Medulla oblongata (tissue), 1 donor: ENCODE results near the gene HLA-DRB1.
"Not testable (repeated sequence)": the region's sequence is repeated elsewhere in the genome, so short reads cannot be mapped to it uniquely, and the experiment has no call there.

ENCODE experiments used
- DNase-seq: peaks from one replicate; pipeline ENCODE4 v3.0.0-alpha.2; 2015; ENCODE audit errors: extremely low spot score

The HLA-DRB1 gene

DNA sequence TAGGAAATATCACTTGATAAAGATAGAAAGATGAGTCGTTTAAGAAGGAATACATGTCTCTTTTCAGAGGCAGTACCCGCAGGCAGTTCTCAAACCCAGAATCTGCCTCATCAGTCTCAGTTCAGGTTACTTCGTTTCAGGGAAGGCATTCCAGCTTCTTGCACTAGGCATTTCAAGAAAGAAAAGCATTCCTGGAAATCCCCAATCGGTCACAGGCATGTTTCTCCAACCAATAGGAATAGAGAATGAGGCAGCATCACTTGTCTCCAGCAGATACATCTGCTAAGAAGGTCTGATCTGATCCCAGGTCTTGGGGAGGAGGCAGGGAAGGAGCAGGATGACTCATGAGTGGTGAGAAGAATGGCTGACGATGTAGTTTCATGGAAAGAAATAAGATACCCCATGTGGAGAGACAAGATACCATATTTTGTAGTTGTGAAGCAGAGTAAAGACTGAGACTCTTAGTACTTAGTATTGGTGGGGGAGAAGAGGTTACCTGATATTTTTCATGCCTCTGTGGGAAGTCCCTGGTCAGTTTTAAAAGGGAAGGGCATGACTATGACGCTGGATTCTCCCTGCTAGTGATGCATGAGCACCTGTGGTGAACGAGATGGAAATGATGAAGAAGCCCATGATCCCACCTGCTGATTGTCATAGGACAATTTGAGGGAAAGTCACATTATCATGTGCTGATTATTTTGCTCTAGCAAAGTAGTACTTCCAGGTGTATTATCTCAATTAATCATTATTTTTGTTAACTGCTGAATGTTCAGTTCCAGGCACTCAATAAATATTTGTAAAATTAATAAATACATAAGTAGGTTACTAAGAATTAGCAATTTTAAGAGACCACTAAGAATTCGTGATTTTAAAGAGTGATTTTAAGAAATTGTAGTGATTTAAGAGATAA is 20.3 kb upstream of the HLA-DRB1 start:
- DNase-seq: peak; percentile 94

- DNase-seq: no peak
Observed at GRCh38 chr6:32609391-32609730, 19.7 kb upstream of the HLA-DRB1 start.

DNA sequence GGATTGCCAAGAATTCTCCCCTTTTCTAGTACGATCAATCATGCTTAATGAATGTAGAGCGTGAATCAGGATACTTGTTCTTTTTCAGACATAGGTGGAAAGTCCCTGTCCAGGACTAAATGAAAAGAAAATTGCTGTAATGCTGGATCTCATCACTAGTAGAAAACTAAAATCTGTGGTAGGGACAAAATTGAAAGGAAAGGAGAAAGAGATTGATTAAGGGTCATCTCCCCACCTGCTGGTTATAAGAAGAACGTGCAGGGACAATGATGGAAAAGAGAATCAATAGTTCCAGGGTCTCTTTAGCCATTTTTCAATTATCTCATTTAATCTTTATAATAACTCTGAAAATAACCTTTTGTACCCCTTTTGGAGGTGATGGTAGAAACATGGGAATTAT is 18.7 kb upstream of the HLA-DRB1 start:
- no peak for DNase-seq

DNA sequence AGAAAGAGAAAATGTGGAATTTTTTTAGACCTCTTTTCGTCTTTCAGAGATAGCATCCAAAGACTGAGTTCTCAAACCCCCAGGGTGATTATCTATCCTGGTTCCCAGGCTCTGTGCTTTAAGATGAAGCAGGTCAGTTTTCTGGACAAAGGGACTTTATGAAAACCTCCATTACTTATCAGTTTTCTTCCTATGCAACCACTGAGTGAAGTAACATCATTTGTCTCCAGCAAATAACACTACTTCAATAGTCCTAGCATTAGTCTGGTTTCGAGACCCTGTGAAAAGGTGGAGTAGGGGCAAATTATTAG is 18.3 kb upstream of the HLA-DRB1 start:
- DNase-seq: no peak

GRCh38 chr6:32607263-32607987 is 17.8 kb upstream of the HLA-DRB1 start:
- no peak for DNase-seq

- DNase-seq: peak; percentile 40
Observed at GRCh38 chr6:32604434-32604877, 14.8 kb upstream of the HLA-DRB1 start.

DNA sequence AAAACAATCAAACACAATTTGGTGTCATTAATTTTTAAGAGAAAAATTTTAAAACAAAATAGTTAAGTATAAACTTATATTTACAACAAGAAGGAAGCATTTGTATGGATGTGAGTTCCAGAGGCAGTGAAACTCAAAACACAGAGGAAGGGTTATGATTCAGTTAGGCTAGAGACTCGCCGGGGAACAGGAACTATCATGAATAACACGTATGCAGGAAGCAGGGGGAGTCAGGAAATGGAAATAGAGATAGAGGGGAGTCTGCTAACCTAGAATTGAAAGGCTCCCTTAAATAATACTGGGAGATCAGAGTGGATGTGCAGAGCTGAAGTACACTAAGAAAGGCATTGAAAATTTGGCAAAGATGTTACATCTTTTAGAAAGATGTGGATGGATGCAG is 14.2 kb upstream of the HLA-DRB1 start:
- no peak for DNase-seq

DNA sequence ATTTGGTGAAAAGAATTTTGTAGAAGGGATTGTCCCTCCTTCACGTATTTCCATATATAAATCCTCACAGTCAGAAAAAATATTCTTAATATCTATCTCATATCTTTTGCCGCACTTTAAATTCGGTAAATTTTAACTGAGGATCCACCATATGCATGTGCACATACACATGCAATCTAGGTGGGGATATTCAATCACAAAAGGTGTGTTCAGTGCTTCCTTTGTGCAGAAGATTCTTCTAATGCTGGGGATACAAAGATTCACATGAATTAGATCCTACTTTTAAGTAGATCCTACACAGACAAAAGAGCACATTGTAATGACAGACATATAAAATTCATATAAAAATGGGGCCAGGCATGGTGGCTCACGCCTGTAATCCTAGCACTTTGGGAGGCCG is 13.6 kb upstream of the HLA-DRB1 start:
- no peak for DNase-seq

- no peak for DNase-seq
Observed at GRCh38 chr6:32602383-32602782, 12.7 kb upstream of the HLA-DRB1 start.

- DNase-seq: no peak
Observed at GRCh38 chr6:32597024-32597423, 7.4 kb upstream of the HLA-DRB1 start.

GRCh38 chr6:32590713-32591112 is 1.1 kb upstream of the HLA-DRB1 start:
- not testable (repeated sequence) for DNase-seq

- DNase-seq: no peak
Observed at GRCh38 chr6:32588156-32588555, 1.5 kb downstream of the HLA-DRB1 start.

DNA sequence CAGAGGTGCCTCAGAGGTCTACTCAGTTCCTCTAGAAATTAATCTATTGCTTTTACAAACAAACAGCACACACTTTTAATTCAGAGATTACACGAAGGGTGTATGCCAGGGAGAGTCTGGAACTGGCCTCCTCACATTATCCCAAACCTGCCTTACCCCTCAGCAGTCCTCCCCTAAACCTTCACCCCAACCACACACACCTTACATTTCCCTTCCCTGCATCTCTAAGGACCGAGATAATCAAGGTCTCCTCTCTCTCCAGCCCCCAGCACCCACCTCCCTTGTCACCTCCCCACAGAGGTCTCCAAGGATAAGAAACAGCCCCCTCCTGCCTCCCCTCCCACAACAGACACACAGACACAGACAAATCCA is 6.1 kb downstream of the HLA-DRB1 start:
- DNase-seq: no peak

GRCh38 chr6:32581315-32582095 is 8.1 kb downstream of the HLA-DRB1 start:
- no peak for DNase-seq

DNA sequence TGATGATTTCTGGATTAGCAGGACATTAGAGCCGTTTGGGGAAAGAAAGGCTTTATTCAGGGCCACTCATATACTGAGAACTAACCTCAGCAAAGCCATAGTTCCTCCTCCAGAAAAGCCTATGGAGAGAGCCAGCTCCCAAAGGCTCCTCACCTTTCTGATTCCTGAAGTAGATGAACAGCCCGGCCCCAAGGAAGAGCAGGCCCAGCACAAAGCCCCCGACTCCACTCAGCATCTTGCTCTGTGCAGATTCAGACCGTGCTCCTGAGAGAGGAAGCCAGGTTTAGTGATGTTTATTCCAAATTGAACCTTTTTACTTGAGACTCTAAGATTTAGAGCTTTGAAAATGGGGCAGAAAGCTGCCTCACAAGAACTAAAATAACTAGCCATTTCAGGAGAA is 9.1 kb downstream of the HLA-DRB1 start:
- DNase-seq: no peak

- no peak for DNase-seq
Observed at GRCh38 chr6:32578962-32579361, 10.7 kb downstream of the HLA-DRB1 start.

DNA sequence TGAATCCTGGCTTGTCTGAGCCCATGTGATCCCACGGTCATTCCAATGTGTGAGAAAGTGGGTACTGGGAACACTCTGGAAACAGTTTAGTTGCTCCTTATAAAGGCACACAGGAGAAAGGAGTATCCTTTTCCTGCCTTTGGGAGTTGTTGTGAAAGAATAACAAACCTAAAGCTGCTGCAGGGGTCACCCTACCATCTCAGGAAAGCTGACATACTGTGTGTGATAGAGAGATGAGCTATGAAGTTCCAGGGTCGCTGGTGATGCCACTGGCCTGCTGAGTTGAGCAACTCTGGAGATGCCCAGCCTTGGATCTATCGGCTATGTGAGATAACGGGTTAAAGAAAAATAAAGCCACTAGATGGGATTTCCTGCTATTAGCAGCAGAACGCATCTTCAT is 12.2 kb downstream of the HLA-DRB1 start:
- not testable (repeated sequence) for DNase-seq

DNA sequence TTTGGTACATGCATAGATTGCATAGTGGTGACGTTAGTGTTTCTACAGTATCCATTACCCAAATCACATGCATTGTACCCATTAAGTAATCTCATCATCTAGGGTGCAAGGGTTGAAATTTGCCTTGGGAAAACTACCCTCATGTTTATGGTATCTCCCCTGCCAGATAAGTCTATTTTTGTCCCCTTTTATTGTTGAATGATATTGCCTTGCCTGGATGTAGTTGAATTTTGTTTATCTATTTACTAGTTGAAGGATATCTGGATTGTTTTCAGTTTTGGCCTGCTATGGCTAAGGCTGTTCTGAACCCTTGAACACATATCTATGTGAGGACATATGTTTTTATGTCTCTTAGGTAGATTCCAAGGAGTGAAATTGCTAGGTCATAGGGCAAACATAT is 13.4 kb downstream of the HLA-DRB1 start:
- no peak for DNase-seq

- no peak for DNase-seq
Observed at GRCh38 chr6:32570363-32570905, 19.2 kb downstream of the HLA-DRB1 start.

DNA sequence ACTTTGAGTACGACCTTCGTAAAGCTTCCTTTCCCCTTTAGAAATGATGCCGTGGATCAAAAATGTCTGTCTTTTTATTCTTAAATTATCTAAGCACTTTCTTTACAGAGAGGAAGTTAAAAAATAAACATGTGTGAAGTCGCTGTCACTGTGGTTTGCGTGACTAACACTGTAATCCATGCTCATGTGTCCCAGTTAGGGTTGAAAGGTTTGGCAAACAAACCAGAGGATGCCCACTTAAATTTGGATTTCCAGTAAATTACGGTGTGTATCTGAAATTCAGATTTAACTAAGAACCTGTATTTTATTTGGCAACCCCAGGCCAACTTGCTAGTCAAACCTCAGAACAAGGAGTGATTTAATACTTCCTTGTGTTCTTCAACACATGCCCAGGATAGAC is 21.1 kb downstream of the HLA-DRB1 start:
- DNase-seq: no peak

- no peak for DNase-seq
Observed at GRCh38 chr6:32566957-32567356, 22.7 kb downstream of the HLA-DRB1 start.

DNA sequence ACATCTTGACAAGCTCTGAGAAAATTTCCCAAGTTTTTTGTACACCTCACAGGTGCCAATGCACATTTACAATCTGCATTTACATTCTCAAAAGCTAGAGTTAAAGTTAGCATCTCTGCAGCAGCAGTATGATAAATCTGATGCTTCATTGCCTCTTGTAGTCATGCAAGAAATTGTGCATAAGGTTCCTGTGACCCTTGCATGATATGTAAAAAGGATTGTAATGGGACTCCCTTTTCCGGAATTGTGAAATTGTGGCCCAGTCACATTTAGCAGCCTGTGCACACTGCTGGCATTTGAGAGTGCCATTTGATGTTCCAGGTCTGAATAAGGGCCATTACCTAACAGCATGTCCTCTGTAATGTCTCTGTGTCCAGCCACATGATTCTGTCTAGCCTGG is 24.1 kb downstream of the HLA-DRB1 start:
- no peak for DNase-seq
